Measurements from ENCODE around the gene RSRC2. TPM values are rescaled to one million over a fixed set of nuclear protein-coding genes. Genes with fewer than 3 reads are reported as not detected.

RSRC2 gene
- polyA plus RNA-seq, 3 donors = 7.6 to 63.5 (median 15.8) TPM

GRCh38 chr12:122528582-122528981 is 1.8 kb upstream of the RSRC2 start:
- WGBS (ENCODE audit: insufficient coverage) = no CpG with 5 or more reads among the region's 7 CpGs
- peak overlapping the region; percentile 94 for H2AFZ ChIP-seq (ENCODE audit: insufficient read depth, low read depth, low read length, poor library complexity, severe bottlenecking)
- H3K4me1 ChIP-seq (ENCODE audit: control insufficient read depth in 1 of 2, insufficient read depth in 2 of 2, low read length in 2 of 2) = peaks cover 30 to 33% of the 10 kb centered on the region in 2 donors
- peaks cover 9 to 22% of the 10 kb centered on the region in 2 donors for H3K36me3 Mint-ChIP-seq
- H4K20me1 ChIP-seq (ENCODE audit: insufficient read depth, low read length) = peaks cover 24% of the 10 kb centered on the region
- peaks cover 7 to 10% of the 10 kb centered on the region in 2 donors for H3K36me3 ChIP-seq (replicated peaks in 1 of 2; ENCODE audit: control insufficient read depth in 1 of 2, insufficient read depth in 2 of 2, low read length in 2 of 2)
- H3K9me3 Mint-ChIP-seq = no peaks in the 10 kb centered on the region
- H3K79me2 ChIP-seq (ENCODE audit: insufficient read depth, low read length) = peaks cover 93% of the 10 kb centered on the region
- peaks cover 0 to 2% (median 0%) of the 10 kb centered on the region in 3 donors for H3K27me3 Mint-ChIP-seq (ENCODE audit: low read depth in 3 of 3)
- peak overlapping the region in 1 of 2 donors; percentile 21 for H3K27ac ChIP-seq (ENCODE audit: low read depth in 1 of 2, low read length in 2 of 2)
- intact Hi-C loops (cut with micrococcal nuclease) = loop anchor here in 1 of 2 donors (10.0 kb wide), 1 partner anchor 226 kb away; the partner anchor contains the start of gene DENR
- H3K4me2 ChIP-seq (replicated peaks; ENCODE audit: extremely low read depth, low read length, poor library complexity, severe bottlenecking) = no peak overlapping the region
- H3K27me3 ChIP-seq (ENCODE audit: control insufficient read depth in 2 of 2, insufficient read depth in 2 of 2, low read length in 2 of 2) = no peaks in the 10 kb centered on the region
- no peak overlapping the region for H3K27ac Mint-ChIP-seq
- no peak overlapping the region for H3K4me3 ChIP-seq (replicated peaks in 1 of 3; ENCODE audit: low read depth in 2 of 3, low read length in 3 of 3)
- TF ChIP-seq CTCF (IDR thresholded peaks at IDR 0.05) = no peak
- H3K4me3 Mint-ChIP-seq = no peak overlapping the region
- H3K4me1 Mint-ChIP-seq = peaks cover 20% of the 10 kb centered on the region
- no peak overlapping the region for H3K9ac ChIP-seq (ENCODE audit: insufficient read depth, low read length, poor library complexity, severe bottlenecking)
- no peaks in the 10 kb centered on the region for H3K9me3 ChIP-seq (replicated peaks in 1 of 2; ENCODE audit: control insufficient read depth in 1 of 2, insufficient read depth in 1 of 2, low read length in 2 of 2)
- no peak for DNase-seq

GRCh38 chr12:122527478-122527944 is 775 bp upstream of the RSRC2 start:
- intact Hi-C loops (cut with micrococcal nuclease) = loop anchor here in 1 of 2 donors (10.0 kb wide), 1 partner anchor 227 kb away; the partner anchor contains the start of gene DENR
- Histone ChIP-seq H3K9me3 (replicated peaks in 1 of 2; ENCODE audit: control insufficient read depth in 1 of 2, insufficient read depth in 1 of 2, low read length in 2 of 2) (no peaks in the 10 kb centered on the region), H3K9ac (ENCODE audit: insufficient read depth, low read length, poor library complexity, severe bottlenecking) (peak overlapping the region; percentile 99), H3K4me2 (replicated peaks; ENCODE audit: extremely low read depth, low read length, poor library complexity, severe bottlenecking) (peak overlapping the region; percentile 99), H2AFZ (ENCODE audit: insufficient read depth, low read depth, low read length, poor library complexity, severe bottlenecking) (peak overlapping the region; percentile 94), H3K27me3 (ENCODE audit: control insufficient read depth in 2 of 2, insufficient read depth in 2 of 2, low read length in 2 of 2) (no peaks in the 10 kb centered on the region), H3K79me2 (ENCODE audit: insufficient read depth, low read length) (peaks cover 93% of the 10 kb centered on the region), H3K27ac (ENCODE audit: low read depth in 1 of 2, low read length in 2 of 2) (peak overlapping the region; percentile 99), H4K20me1 (ENCODE audit: insufficient read depth, low read length) (peaks cover 35% of the 10 kb centered on the region), H3K36me3 (replicated peaks in 1 of 2; ENCODE audit: control insufficient read depth in 1 of 2, insufficient read depth in 2 of 2, low read length in 2 of 2) (peaks cover 7 to 13% of the 10 kb centered on the region in 2 donors), H3K4me3 (replicated peaks in 1 of 3; ENCODE audit: low read depth in 2 of 3, low read length in 3 of 3) (peak overlapping the region; percentile 73 to 100 (median 88)), H3K4me1 (ENCODE audit: control insufficient read depth in 1 of 2, insufficient read depth in 2 of 2, low read length in 2 of 2) (peaks cover 38 to 41% of the 10 kb centered on the region in 2 donors)
- 0% methylated on average over 18 of the region's 21 CpGs for WGBS (ENCODE audit: insufficient coverage)
- no peak for TF ChIP-seq CTCF (IDR thresholded peaks at IDR 0.05)
- Mint-ChIP-seq H3K36me3 (peaks cover 8 to 16% of the 10 kb centered on the region in 2 donors), H3K4me3 (no peak overlapping the region), H3K9me3 (no peaks in the 10 kb centered on the region), H3K4me1 (peaks cover 28% of the 10 kb centered on the region), H3K27ac (no peak overlapping the region), H3K27me3 (ENCODE audit: low read depth in 3 of 3) (peaks cover 0 to 2% (median 0%) of the 10 kb centered on the region in 3 donors)
- peak in 2 of 3 donors; percentile 14 to 34 for DNase-seq

All from CD14-positive monocyte (primary cell).